Colonic mucosa (tissue), 4 donors: ENCODE data around the gene KLHL20. TPM values are rescaled to one million over a fixed set of nuclear protein-coding genes. Genes with fewer than 3 reads are reported as not detected.
"Not testable (repeated sequence)": the region's sequence is repeated elsewhere in the genome, so short reads cannot be mapped to it uniquely, and the experiment has no call there.

Experiments used
- DNase-seq: peaks from one replicate; pipeline ENCODE4 v3.0.0-alpha.2; 2020
- H3K27ac ChIP-seq: fragments of 200-600 bp; one replicate; pipeline ENCODE4 v1.8.0; 2021
- H3K27me3 ChIP-seq: fragments of 200-600 bp; one replicate; pipeline ENCODE4 v1.8.0; 2021
- H3K36me3 ChIP-seq: fragments of 200-600 bp; one replicate; pipeline ENCODE4 v1.8.0; 2021
- H3K4me1 ChIP-seq: fragments of 200-600 bp; one replicate; pipeline ENCODE4 v1.8.0; 2021; ENCODE audit warnings: mild to moderate bottlenecking
- H3K4me3 ChIP-seq: fragments of 200-600 bp; one replicate; pipeline ENCODE4 v1.8.0; 2021
- H3K9ac ChIP-seq, 2 donors: one replicate each; pipeline ENCODE4 v1.7.0; 2013; ENCODE audit warnings: control low read depth in 2 of 2, low read depth in 2 of 2, low read length in 2 of 2
- H3K9me3 ChIP-seq: fragments of 200-600 bp; one replicate; pipeline ENCODE4 v1.8.0; 2021
- CTCF ChIP-seq: fragments of 200-600 bp; IDR thresholded peaks from one replicate; pipeline ENCODE4 v1.8.0; 2022; ENCODE audit warnings: antibody characterized with exemption, mild to moderate bottlenecking
- intact Hi-C: fragments of 100-400 bp; cut with DNase I; formaldehyde crosslinking; loops from one replicate; pipeline ENCODE4 v1.14.1; 2022
- total RNA-seq, 2 donors: library from RNA; stranded (reverse); fragmentation: NEBNext Ultra II Directional in 1 of 2; extraction: Animal tissue kit (Norgen Biotek cat#: 25700) in 1 of 2; gene quantifications; one replicate each; pipeline ENCODE4 v1.2.1, GENCODE V29; 2021
- donor health status: healthy.
- donor health status: DM: no; HTN: no; CAD: no.
- donor health status: DM: no; HTN: no; CAD: no.

Gene KLHL20
- total RNA-seq, 2 donors from 2014 or later = 14.9 to 22.5 TPM

GRCh38 chr1:173688300-173688699 lies 26.5 kb upstream of the KLHL20 start:
- Histone ChIP-seq H3K27ac (no peak overlapping the region), H3K9me3 (no peaks in the 10 kb centered on the region), H3K4me3 (no peak overlapping the region), H3K36me3 (no peaks in the 10 kb centered on the region), H3K27me3 (no peaks in the 10 kb centered on the region), H3K9ac (no peak overlapping the region), H3K4me1 (no peaks in the 10 kb centered on the region)
- intact Hi-C loops = no loop called here
- no peak for DNase-seq
- TF ChIP-seq CTCF = no peak

DNA sequence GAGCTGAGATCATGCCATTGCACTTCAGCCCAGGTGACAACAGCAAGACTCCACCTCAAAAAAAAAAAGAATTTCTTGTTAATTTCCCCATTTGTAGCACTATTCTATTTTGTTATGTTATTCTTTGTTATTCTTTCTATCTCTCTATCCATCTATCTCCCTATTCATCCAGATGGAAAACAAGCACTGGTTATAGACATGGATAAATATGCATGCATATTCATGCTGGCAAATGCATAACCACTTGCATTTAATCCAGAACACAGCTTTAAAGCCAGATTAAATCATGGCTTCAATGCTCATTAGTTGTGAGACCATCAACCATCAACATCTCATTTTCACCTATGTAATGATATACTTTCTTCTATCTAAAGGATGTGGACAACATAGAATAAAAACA lies 21.5 kb upstream of the KLHL20 start:
- no peak for TF ChIP-seq CTCF
- Histone ChIP-seq H3K27ac (no peak overlapping the region), H3K9me3 (no peaks in the 10 kb centered on the region), H3K4me3 (no peak overlapping the region), H3K36me3 (no peaks in the 10 kb centered on the region), H3K9ac (no peak overlapping the region), H3K27me3 (no peaks in the 10 kb centered on the region), H3K4me1 (no peaks in the 10 kb centered on the region)
- DNase-seq = no peak
- intact Hi-C loops = no loop called here

DNA sequence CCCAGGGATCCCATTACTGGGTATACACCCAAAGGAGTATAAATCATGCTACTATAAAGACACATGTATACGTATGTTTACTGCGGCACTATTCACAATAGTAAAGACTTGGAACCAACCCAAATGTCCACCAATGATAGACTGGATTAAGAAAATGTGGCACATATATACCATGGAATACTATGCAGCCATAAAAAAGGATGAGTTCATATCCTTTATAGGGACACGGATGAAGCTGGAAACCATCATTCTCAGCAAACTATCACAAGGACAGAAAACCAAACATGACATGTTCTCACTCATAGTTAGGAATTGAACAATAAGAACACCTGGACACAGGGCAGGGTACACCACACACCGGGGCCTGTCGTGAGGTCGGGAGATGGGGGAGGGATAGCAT lies 13.5 kb upstream of the KLHL20 start:
- H3K9ac ChIP-seq, intact Hi-C loops, H3K4me1 ChIP-seq, DNase-seq, H3K4me3 ChIP-seq, H3K27ac ChIP-seq, H3K36me3 ChIP-seq, H3K9me3 ChIP-seq, H3K27me3 ChIP-seq: not testable (repeated sequence)

DNA sequence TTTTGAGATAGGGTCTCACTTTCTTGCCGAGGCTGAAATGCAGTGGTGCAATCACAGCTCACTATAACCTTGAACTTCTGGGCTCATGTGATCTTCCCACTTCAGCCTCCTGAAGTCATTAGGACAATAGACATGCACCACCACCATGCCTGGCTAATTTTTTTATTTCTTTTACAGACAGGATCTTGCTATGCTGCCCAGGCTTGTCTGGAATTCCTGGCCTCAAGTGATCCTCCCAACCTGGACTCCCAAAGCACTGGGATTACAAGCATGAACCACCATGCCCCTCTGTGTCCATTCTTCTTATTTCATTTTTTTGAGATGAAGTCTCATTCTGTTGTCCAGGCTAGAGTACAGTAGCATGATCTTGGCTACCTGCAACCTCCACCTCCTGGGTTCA lies 12.0 kb upstream of the KLHL20 start:
- no peaks in the 10 kb centered on the region for H3K4me1 ChIP-seq
- no peak overlapping the region for H3K27ac ChIP-seq
- no peak overlapping the region for H3K9ac ChIP-seq
- DNase-seq = no peak
- intact Hi-C loops = no loop called here
- no peaks in the 10 kb centered on the region for H3K9me3 ChIP-seq
- no peak for TF ChIP-seq CTCF
- no peak overlapping the region for H3K4me3 ChIP-seq
- H3K27me3 ChIP-seq = no peaks in the 10 kb centered on the region
- no peaks in the 10 kb centered on the region for H3K36me3 ChIP-seq

- no peak overlapping the region for H3K9ac ChIP-seq
- intact Hi-C loops = no loop called here
- H3K36me3 ChIP-seq = no peaks in the 10 kb centered on the region
- TF ChIP-seq CTCF = no peak
- H3K4me3 ChIP-seq = no peak overlapping the region
- DNase-seq = no peak
- no peaks in the 10 kb centered on the region for H3K27me3 ChIP-seq
- no peaks in the 10 kb centered on the region for H3K4me1 ChIP-seq
- H3K9me3 ChIP-seq = no peaks in the 10 kb centered on the region
- H3K27ac ChIP-seq = no peak overlapping the region
Observed at GRCh38 chr1:173705117-173705516, 9.7 kb upstream of the KLHL20 start.

DNA sequence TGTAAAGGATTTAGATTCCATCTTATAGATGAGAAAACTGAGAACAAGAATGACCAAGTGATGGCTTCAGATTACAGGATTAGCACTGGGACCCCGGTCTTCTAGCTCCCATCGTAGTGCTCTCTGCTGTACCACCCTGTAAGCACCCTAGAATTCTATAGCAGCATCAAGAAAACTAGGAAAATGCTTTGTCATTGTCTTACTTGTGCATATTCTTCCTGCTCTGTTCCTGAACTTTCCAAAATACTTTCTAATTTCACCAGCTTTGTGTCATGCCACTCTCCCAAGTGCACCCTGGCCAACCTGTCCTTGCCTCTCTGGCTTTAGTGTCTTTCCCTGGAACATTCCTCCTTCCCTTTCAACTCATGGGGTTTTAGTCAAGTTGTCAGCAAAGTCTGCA lies 6.0 kb upstream of the KLHL20 start:
- intact Hi-C loops = no loop called here
- DNase-seq = no peak
- no peaks in the 10 kb centered on the region for H3K4me1 ChIP-seq
- H3K27me3 ChIP-seq = no peaks in the 10 kb centered on the region
- no peak for TF ChIP-seq CTCF
- H3K9me3 ChIP-seq = no peaks in the 10 kb centered on the region
- no peak overlapping the region for H3K27ac ChIP-seq
- H3K4me3 ChIP-seq = no peak overlapping the region
- H3K9ac ChIP-seq = no peak overlapping the region
- H3K36me3 ChIP-seq = no peaks in the 10 kb centered on the region
